Mesenteric fat pad (tissue), 1 donor: Measurements from ENCODE around the gene C17orf58. TPM values are rescaled to one million over a fixed set of nuclear protein-coding genes. Genes with fewer than 3 reads are reported as not detected.
A peak's percentile ranks its signal among the peaks of the same experiment; 100 is the strongest.
"Not testable (repeated sequence)": the region's sequence is repeated elsewhere in the genome, so short reads cannot be mapped to it uniquely, and the experiment has no call there.

Experiments
- DNase-seq: peaks from one replicate; pipeline ENCODE4 v3.0.0-alpha.2; 2020; ENCODE audit warnings: low spot score
- total RNA-seq: library from RNA; stranded (reverse); fragmentation: NEBNext Ultra II Directional; extraction: Animal tissue kit (Norgen Biotek cat#: 25700); gene quantifications from one replicate; pipeline ENCODE4 v1.2.1, GENCODE V29; 2021
- donor health status: DM: yes; HTN: yes; CAD: no.

The C17orf58 gene
- total RNA-seq, 1 donor from 2014 or later, result 8.8 TPM

- DNase-seq, result no peak
Measured at GRCh38 chr17:68006797-68007196, 10.5 kb upstream of the C17orf58 start.

- no peak for DNase-seq
Measured at GRCh38 chr17:68004201-68004600, 7.9 kb upstream of the C17orf58 start.

- no peak for DNase-seq
Measured at GRCh38 chr17:67999291-67999911, 3.1 kb upstream of the C17orf58 start.

- DNase-seq, result no peak
Measured at GRCh38 chr17:67998466-67998865, 2.2 kb upstream of the C17orf58 start.

- no peak for DNase-seq
Measured at GRCh38 chr17:67995570-67996263, 552 bp downstream of the C17orf58 start.

GRCh38 chr17:67994817-67995569, 1.3 kb downstream of the C17orf58 start:
- DNase-seq, result no peak

GRCh38 chr17:67993998-67994361, 2.3 kb downstream of the C17orf58 start:
- DNase-seq, result no peak

GRCh38 chr17:67993153-67993997, 2.9 kb downstream of the C17orf58 start:
- peak; percentile 93 for DNase-seq

- DNase-seq, result no peak
Measured at GRCh38 chr17:67992548-67993152, 3.6 kb downstream of the C17orf58 start.

GRCh38 chr17:67990909-67991308, 5.4 kb downstream of the C17orf58 start:
- no peak for DNase-seq

- no peak for DNase-seq
Measured at GRCh38 chr17:67983383-67983688, 12.9 kb downstream of the C17orf58 start.

- DNase-seq, result no peak
Measured at GRCh38 chr17:67982686-67983382, 13.4 kb downstream of the C17orf58 start.

- no peak for DNase-seq
Measured at GRCh38 chr17:67982034-67982640, 14.1 kb downstream of the C17orf58 start.

- not testable (repeated sequence) for DNase-seq
Measured at GRCh38 chr17:67980883-67981282, 15.4 kb downstream of the C17orf58 start.

- DNase-seq, result no peak
Measured at GRCh38 chr17:67980456-67980855, 15.8 kb downstream of the C17orf58 start.

GRCh38 chr17:67976306-67976705, 20.0 kb downstream of the C17orf58 start:
- DNase-seq, result not testable (repeated sequence)

- no peak for DNase-seq
Measured at GRCh38 chr17:67974598-67975066, 21.6 kb downstream of the C17orf58 start.

- no peak for DNase-seq
Measured at GRCh38 chr17:67974185-67974584, 22.1 kb downstream of the C17orf58 start.

GRCh38 chr17:67970783-67971182, 25.5 kb downstream of the C17orf58 start:
- no peak for DNase-seq

GRCh38 chr17:67963145-67963572, 33.1 kb downstream of the C17orf58 start:
- not testable (repeated sequence) for DNase-seq
